ENCODE data around the gene BCAS3.

BCAS3 gene

GRCh38 chr17:61422116-61422799, 744.6 kb downstream of the BCAS3 start:
- no peak overlapping the region for H3K18ac ChIP-seq (ENCODE audit: low read length)
- H2BK5ac ChIP-seq (ENCODE audit: low read depth, low read length, poor library complexity), result no peak overlapping the region
- no peaks in the 10 kb centered on the region for H3K36me3 ChIP-seq (ENCODE audit: control insufficient read depth in 1 of 2, insufficient read depth in 2 of 2, low read length in 2 of 2)
- no peak for DNase-seq
- no peaks in the 10 kb centered on the region for H3K9me3 ChIP-seq (ENCODE audit: insufficient read depth, low read depth, low read length)
- H3K9ac ChIP-seq (ENCODE audit: low read length), result no peak overlapping the region
- WGBS (ENCODE audit: extremely low coverage, insufficient coverage, insufficient read length), result no CpG with 5 or more reads among the region's 5 CpGs
- H2AK5ac ChIP-seq (ENCODE audit: low read length), result no peak overlapping the region
- H4K12ac ChIP-seq (ENCODE audit: low read depth, low read length), result no peak overlapping the region
- no peak overlapping the region for H3K4me2 ChIP-seq (ENCODE audit: low read length)
- no peak overlapping the region for H4K8ac ChIP-seq (ENCODE audit: low read depth, low read length)
- H3K79me1 ChIP-seq (ENCODE audit: low read length), result peaks cover under 1% of the 10 kb centered on the region
- no peak overlapping the region for H3K27ac ChIP-seq (ENCODE audit: low read depth, low read length)
- H3K14ac ChIP-seq (ENCODE audit: low read length), result no peak overlapping the region
- no peak overlapping the region for H3K23ac ChIP-seq (ENCODE audit: low read length)
- H3K4ac ChIP-seq (ENCODE audit: low read depth, low read length), result no peak overlapping the region
- no peak overlapping the region for H2BK120ac ChIP-seq (ENCODE audit: insufficient read depth, low read length, poor library complexity)
- H3K4me1 ChIP-seq (ENCODE audit: control insufficient read depth in 1 of 2, insufficient read depth in 2 of 2, low read length in 2 of 2), result peaks cover 0 to 7% of the 10 kb centered on the region in 2 experiments
- H3K27me3 ChIP-seq (ENCODE audit: insufficient read depth, low read length), result peaks cover 2% of the 10 kb centered on the region
- no peak overlapping the region for H2BK12ac ChIP-seq (ENCODE audit: low read length)
- H2AFZ ChIP-seq (ENCODE audit: insufficient read depth, low read length, poor library complexity), result no peak overlapping the region
- no peak overlapping the region for H3K4me3 ChIP-seq (ENCODE audit: low read depth, low read length)
- no peak overlapping the region for H4K91ac ChIP-seq (ENCODE audit: low read depth, low read length)
- H3K79me2 ChIP-seq (ENCODE audit: control insufficient read depth, insufficient read depth, low read length, poor library complexity), result no peaks in the 10 kb centered on the region

- no peak overlapping the region for H4K8ac ChIP-seq (ENCODE audit: low read depth, low read length)
- peaks cover 2% of the 10 kb centered on the region for H3K27me3 ChIP-seq (ENCODE audit: insufficient read depth, low read length)
- H3K4me2 ChIP-seq (ENCODE audit: low read length), result no peak overlapping the region
- DNase-seq, result no peak
- H3K23ac ChIP-seq (ENCODE audit: low read length), result no peak overlapping the region
- no peaks in the 10 kb centered on the region for H3K36me3 ChIP-seq (ENCODE audit: control insufficient read depth in 1 of 2, insufficient read depth in 2 of 2, low read length in 2 of 2)
- no peak overlapping the region for H3K9ac ChIP-seq (ENCODE audit: low read length)
- H3K27ac ChIP-seq (ENCODE audit: low read depth, low read length), result no peak overlapping the region
- H2BK5ac ChIP-seq (ENCODE audit: low read depth, low read length, poor library complexity), result no peak overlapping the region
- H2AFZ ChIP-seq (ENCODE audit: insufficient read depth, low read length, poor library complexity), result no peak overlapping the region
- H3K18ac ChIP-seq (ENCODE audit: low read length), result no peak overlapping the region
- no peak overlapping the region for H3K4me3 ChIP-seq (ENCODE audit: low read depth, low read length)
- no peak overlapping the region for H3K4ac ChIP-seq (ENCODE audit: low read depth, low read length)
- H2BK12ac ChIP-seq (ENCODE audit: low read length), result no peak overlapping the region
- H3K79me1 ChIP-seq (ENCODE audit: low read length), result peaks cover 2% of the 10 kb centered on the region
- H3K14ac ChIP-seq (ENCODE audit: low read length), result no peak overlapping the region
- no peaks in the 10 kb centered on the region for H3K79me2 ChIP-seq (ENCODE audit: control insufficient read depth, insufficient read depth, low read length, poor library complexity)
- no peak overlapping the region for H4K12ac ChIP-seq (ENCODE audit: low read depth, low read length)
- no peak overlapping the region for H2AK5ac ChIP-seq (ENCODE audit: low read length)
- peaks cover 0 to 9% of the 10 kb centered on the region in 2 experiments for H3K4me1 ChIP-seq (ENCODE audit: control insufficient read depth in 1 of 2, insufficient read depth in 2 of 2, low read length in 2 of 2)
- H2BK120ac ChIP-seq (ENCODE audit: insufficient read depth, low read length, poor library complexity), result no peak overlapping the region
- no peaks in the 10 kb centered on the region for H3K9me3 ChIP-seq (ENCODE audit: insufficient read depth, low read depth, low read length)
- H4K91ac ChIP-seq (ENCODE audit: low read depth, low read length), result no peak overlapping the region
- WGBS (ENCODE audit: extremely low coverage, insufficient coverage, insufficient read length), result no CpG with 5 or more reads among the region's 2 CpGs
Observed at GRCh38 chr17:61422869-61423268, 745.2 kb downstream of the BCAS3 start.

- no CpG with 5 or more reads among the region's 10 CpGs for WGBS (ENCODE audit: extremely low coverage, insufficient coverage, insufficient read length)
Observed at GRCh38 chr17:61423967-61424649, 746.5 kb downstream of the BCAS3 start.

GRCh38 chr17:61425682-61426481, 748.2 kb downstream of the BCAS3 start:
- no peak for DNase-seq
- H3K23ac ChIP-seq (ENCODE audit: low read length), result no peak overlapping the region
- no peaks in the 10 kb centered on the region for H3K9me3 ChIP-seq (ENCODE audit: insufficient read depth, low read depth, low read length)
- H3K27me3 ChIP-seq (ENCODE audit: insufficient read depth, low read length), result peaks cover 2% of the 10 kb centered on the region
- no peak overlapping the region for H4K12ac ChIP-seq (ENCODE audit: low read depth, low read length)
- no peak overlapping the region for H4K8ac ChIP-seq (ENCODE audit: low read depth, low read length)
- no peak overlapping the region for H2AK5ac ChIP-seq (ENCODE audit: low read length)
- no peak overlapping the region for H3K4me2 ChIP-seq (ENCODE audit: low read length)
- H3K4me3 ChIP-seq (ENCODE audit: low read depth, low read length), result no peak overlapping the region
- no peak overlapping the region for H2BK120ac ChIP-seq (ENCODE audit: insufficient read depth, low read length, poor library complexity)
- H4K91ac ChIP-seq (ENCODE audit: low read depth, low read length), result no peak overlapping the region
- H3K9ac ChIP-seq (ENCODE audit: low read length), result no peak overlapping the region
- H2BK12ac ChIP-seq (ENCODE audit: low read length), result peak overlapping the region; percentile 0
- WGBS (ENCODE audit: extremely low coverage, insufficient coverage, insufficient read length), result no CpG with 5 or more reads among the region's 11 CpGs
- H2AFZ ChIP-seq (ENCODE audit: insufficient read depth, low read length, poor library complexity), result no peak overlapping the region
- no peak overlapping the region for H3K18ac ChIP-seq (ENCODE audit: low read length)
- no peak overlapping the region for H3K27ac ChIP-seq (ENCODE audit: low read depth, low read length)
- no peak overlapping the region for H3K14ac ChIP-seq (ENCODE audit: low read length)
- peaks cover 2% of the 10 kb centered on the region for H3K79me1 ChIP-seq (ENCODE audit: low read length)
- no peaks in the 10 kb centered on the region for H3K36me3 ChIP-seq (ENCODE audit: control insufficient read depth in 1 of 2, insufficient read depth in 2 of 2, low read length in 2 of 2)
- H3K4me1 ChIP-seq (ENCODE audit: control insufficient read depth in 1 of 2, insufficient read depth in 2 of 2, low read length in 2 of 2), result peaks cover 0 to 9% of the 10 kb centered on the region in 2 experiments
- no peaks in the 10 kb centered on the region for H3K79me2 ChIP-seq (ENCODE audit: control insufficient read depth, insufficient read depth, low read length, poor library complexity)
- no peak overlapping the region for H3K4ac ChIP-seq (ENCODE audit: low read depth, low read length)
- no peak overlapping the region for H2BK5ac ChIP-seq (ENCODE audit: low read depth, low read length, poor library complexity)

More at GRCh38 chr17:61423967-61424649, 746.5 kb downstream of the BCAS3 start:
- no peak overlapping the region for H2BK12ac ChIP-seq (ENCODE audit: low read length)
- H4K12ac ChIP-seq (ENCODE audit: low read depth, low read length), result no peak overlapping the region
- H3K4me1 ChIP-seq (ENCODE audit: control insufficient read depth in 1 of 2, insufficient read depth in 2 of 2, low read length in 2 of 2), result peaks cover 0 to 9% of the 10 kb centered on the region in 2 experiments
- no peak overlapping the region for H3K4ac ChIP-seq (ENCODE audit: low read depth, low read length)
- no peaks in the 10 kb centered on the region for H3K36me3 ChIP-seq (ENCODE audit: control insufficient read depth in 1 of 2, insufficient read depth in 2 of 2, low read length in 2 of 2)
- DNase-seq, result no peak
- no peak overlapping the region for H2AK5ac ChIP-seq (ENCODE audit: low read length)
- peaks cover 2% of the 10 kb centered on the region for H3K79me1 ChIP-seq (ENCODE audit: low read length)
- peaks cover 2% of the 10 kb centered on the region for H3K27me3 ChIP-seq (ENCODE audit: insufficient read depth, low read length)
- no peak overlapping the region for H2BK5ac ChIP-seq (ENCODE audit: low read depth, low read length, poor library complexity)
- H3K27ac ChIP-seq (ENCODE audit: low read depth, low read length), result no peak overlapping the region
- no peak overlapping the region for H3K4me3 ChIP-seq (ENCODE audit: low read depth, low read length)
- H4K91ac ChIP-seq (ENCODE audit: low read depth, low read length), result no peak overlapping the region
- no peak overlapping the region for H2BK120ac ChIP-seq (ENCODE audit: insufficient read depth, low read length, poor library complexity)
- no peak overlapping the region for H3K14ac ChIP-seq (ENCODE audit: low read length)
- H3K9ac ChIP-seq (ENCODE audit: low read length), result no peak overlapping the region
- H3K79me2 ChIP-seq (ENCODE audit: control insufficient read depth, insufficient read depth, low read length, poor library complexity), result no peaks in the 10 kb centered on the region
- no peaks in the 10 kb centered on the region for H3K9me3 ChIP-seq (ENCODE audit: insufficient read depth, low read depth, low read length)
- H2AFZ ChIP-seq (ENCODE audit: insufficient read depth, low read length, poor library complexity), result no peak overlapping the region
- no peak overlapping the region for H4K8ac ChIP-seq (ENCODE audit: low read depth, low read length)
- H3K18ac ChIP-seq (ENCODE audit: low read length), result no peak overlapping the region
- H3K4me2 ChIP-seq (ENCODE audit: low read length), result no peak overlapping the region
- no peak overlapping the region for H3K23ac ChIP-seq (ENCODE audit: low read length)
